Uterus (tissue), 2 donors: ENCODE measurements around the gene A4GALT.

Experiments used
- CTCF ChIP-seq, 4 experiments: fragments of 200-600 bp in 2 of 4; fragments of 450-650 bp in 2 of 4; sonication (generic) in 2 of 4; IDR thresholded peaks; one replicate each; pipeline ENCODE4 v1.5.1; 2016 to 2019; ENCODE audit warnings: antibody characterized with exemption in 4 of 4, mild to moderate bottlenecking in 2 of 4, moderate library complexity in 1 of 4
- POLR2A ChIP-seq, 2 donors: fragments of 450-650 bp; IDR thresholded peaks; one replicate each; pipeline ENCODE4 v1.6.1; 2016; ENCODE audit warnings: antibody characterized with exemption in 2 of 2, mild to moderate bottlenecking in 1 of 2, moderate library complexity in 1 of 2

GRCh38 chr22:42682113-42682851, 38.4 kb downstream of the A4GALT start:
- TF ChIP-seq POLR2A (IDR thresholded peaks at IDR 0.05) (no peak), CTCF (IDR thresholded peaks at IDR 0.05) (no peak)
